Sigmoid colon (tissue), 7 donors: ENCODE data around the gene TRAF2. TPM values are rescaled to one million over a fixed set of nuclear protein-coding genes. Genes with fewer than 3 reads are reported as not detected.

Source experiments
- DNase-seq: peaks from one replicate; pipeline ENCODE4 v3.0.0-alpha.2; 2019
- H3K27ac ChIP-seq, 4 donors: fragments of 200-600 bp; sonication (generic); one replicate each; pipeline ENCODE4 v1.5.1; 2016 to 2019; ENCODE audit warnings: mild to moderate bottlenecking in 1 of 4
- H3K27me3 ChIP-seq, 3 donors: fragments of 200-600 bp; sonication (generic); one replicate each; pipeline ENCODE4 v1.5.1; 2019; ENCODE audit warnings: mild to moderate bottlenecking in 1 of 3
- H3K36me3 ChIP-seq, 4 donors: fragments of 200-600 bp; sonication (generic); one replicate each; pipeline ENCODE4 v1.5.1; 2016 to 2019
- H3K4me1 ChIP-seq, 4 donors: fragments of 200-600 bp; sonication (generic); one replicate each; pipeline ENCODE4 v1.5.1; 2017 to 2019
- H3K4me3 ChIP-seq, 4 donors: fragments of 200-600 bp; sonication (generic); one replicate each; pipeline ENCODE4 v1.5.1; 2017 to 2019; ENCODE audit warnings: mild to moderate bottlenecking in 2 of 4, moderate library complexity in 1 of 4
- H3K9me3 ChIP-seq, 4 donors: fragments of 200-600 bp in 3 of 4; sonication (generic) in 3 of 4; one replicate each; pipeline versions ENCODE4 v1.5.1 to v1.6.1; 2013 to 2019
- EP300 ChIP-seq, 4 donors: sonication (generic); formaldehyde crosslinking; IDR thresholded peaks; one replicate each; pipeline ENCODE4 v1.6.1; 2017; ENCODE audit warnings: antibody characterized with exemption in 4 of 4
- POLR2A ChIP-seq, 2 donors: fragments of 450-650 bp; IDR thresholded peaks; one replicate each; pipeline ENCODE4 v1.6.1; 2016; ENCODE audit warnings: antibody characterized with exemption in 2 of 2, mild to moderate bottlenecking in 2 of 2, moderate library complexity in 2 of 2
- POLR2AphosphoS5 ChIP-seq, 4 donors: sonication (generic); formaldehyde crosslinking; IDR thresholded peaks; one replicate each; pipeline ENCODE4 v1.6.1; 2017; ENCODE audit warnings: antibody characterized with exemption in 4 of 4
- WGBS, 2 donors: extraction: QIAGEN DNeasy Blood & Tissue Kit; methylation state at CpG; one replicate each; pipeline ENCODE4 v1.1.7; 2013; 5-methylcytosine and 5-hydroxymethylcytosine counted together
- intact Hi-C: fragments of 100-400 bp; cut with DNase I; formaldehyde crosslinking; loops from one replicate; pipeline ENCODE4 v1.15.1; 2023
- polyA plus RNA-seq, 3 donors: library from polyadenylated mRNA; stranded (reverse); fragments of 200-250 nt; gene quantifications; one replicate each; pipeline ENCODE4 v1.2.3, GENCODE V29; 2013
- total RNA-seq, 4 donors: library from RNA; depleted of rRNA; stranded (reverse); fragments of >200 nt; gene quantifications; one replicate each; pipeline ENCODE4 v1.1.0, GENCODE V29; 2016
- TF ChIP-seq, protein P1 (sequence below), 4 experiments: fragments of 450-650 bp in 3 of 4; fragments of 200-600 bp in 1 of 4; IDR thresholded peaks; one replicate each; pipeline ENCODE4 v1.5.1; 2016 to 2019; ENCODE audit warnings: antibody characterized with exemption in 4 of 4, mild to moderate bottlenecking in 3 of 4, moderate library complexity in 2 of 4
- donor health status: healthy with polysubstance abuse.
- donor health status: Bipolar disorder and iron deficiency.
- donor health status: healthy.

The TRAF2 gene
- total and polyA plus RNA-seq, 7 donors = 1.8 to 21.9 (median 5.5) TPM

DNA sequence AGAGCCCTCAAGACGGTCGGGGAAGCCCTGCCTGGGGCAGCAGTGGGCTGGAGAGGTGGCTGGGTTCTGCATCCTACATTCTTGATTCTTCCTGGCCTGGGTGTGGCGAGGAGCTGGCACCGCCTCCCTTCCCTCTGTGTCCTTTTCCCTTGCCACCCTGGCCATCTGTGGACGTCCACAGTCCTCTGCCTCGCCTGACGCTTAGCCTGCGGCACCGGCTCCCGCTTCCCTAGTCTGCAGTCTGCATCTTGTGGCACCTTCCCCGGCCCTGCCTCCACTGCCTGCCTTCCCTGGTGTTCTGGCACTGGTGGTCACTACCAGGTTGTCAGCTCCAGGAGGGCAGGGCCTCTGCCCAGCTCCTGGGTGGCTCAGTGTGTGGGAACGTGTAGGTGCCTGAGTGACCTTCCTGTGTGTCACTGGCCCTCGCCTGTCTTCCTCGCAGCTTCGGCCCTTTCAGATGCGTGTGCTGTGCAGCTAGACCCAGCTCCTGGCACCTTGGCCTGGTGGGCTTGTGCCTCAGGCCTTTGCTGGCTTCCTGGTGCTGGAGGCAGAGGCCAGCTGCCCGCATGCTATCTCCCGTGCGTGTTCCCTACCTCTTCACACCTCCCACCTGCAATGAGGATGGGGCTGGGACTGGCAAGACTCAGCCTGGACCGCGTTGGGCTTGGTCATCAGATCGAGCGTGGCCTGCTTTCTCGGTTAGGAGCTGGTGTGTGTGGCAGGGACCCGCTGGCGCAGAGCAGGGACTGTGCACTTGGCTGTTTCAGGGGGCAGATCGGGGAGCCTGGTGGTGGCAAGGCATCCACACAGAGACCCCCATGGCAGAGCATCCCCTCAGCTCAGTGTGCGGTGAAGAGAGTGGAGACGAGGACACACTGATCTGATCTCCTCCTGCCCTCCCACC is 20.9 kb downstream of the TRAF2 start:
- TF ChIP-seq, protein P1, sequence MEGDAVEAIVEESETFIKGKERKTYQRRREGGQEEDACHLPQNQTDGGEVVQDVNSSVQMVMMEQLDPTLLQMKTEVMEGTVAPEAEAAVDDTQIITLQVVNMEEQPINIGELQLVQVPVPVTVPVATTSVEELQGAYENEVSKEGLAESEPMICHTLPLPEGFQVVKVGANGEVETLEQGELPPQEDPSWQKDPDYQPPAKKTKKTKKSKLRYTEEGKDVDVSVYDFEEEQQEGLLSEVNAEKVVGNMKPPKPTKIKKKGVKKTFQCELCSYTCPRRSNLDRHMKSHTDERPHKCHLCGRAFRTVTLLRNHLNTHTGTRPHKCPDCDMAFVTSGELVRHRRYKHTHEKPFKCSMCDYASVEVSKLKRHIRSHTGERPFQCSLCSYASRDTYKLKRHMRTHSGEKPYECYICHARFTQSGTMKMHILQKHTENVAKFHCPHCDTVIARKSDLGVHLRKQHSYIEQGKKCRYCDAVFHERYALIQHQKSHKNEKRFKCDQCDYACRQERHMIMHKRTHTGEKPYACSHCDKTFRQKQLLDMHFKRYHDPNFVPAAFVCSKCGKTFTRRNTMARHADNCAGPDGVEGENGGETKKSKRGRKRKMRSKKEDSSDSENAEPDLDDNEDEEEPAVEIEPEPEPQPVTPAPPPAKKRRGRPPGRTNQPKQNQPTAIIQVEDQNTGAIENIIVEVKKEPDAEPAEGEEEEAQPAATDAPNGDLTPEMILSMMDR (IDR thresholded peaks at IDR 0.05) = no peak
- no peak for TF ChIP-seq POLR2A (IDR thresholded peaks at IDR 0.05)
- no peak for TF ChIP-seq EP300 (IDR thresholded peaks at IDR 0.05)
- no peak for TF ChIP-seq POLR2AphosphoS5 (IDR thresholded peaks at IDR 0.05)
- DNase-seq = no peak
- no peaks in the 10 kb centered on the region for H3K9me3 ChIP-seq
- no peak overlapping the region for H3K27ac ChIP-seq
- H3K4me3 ChIP-seq = no peak overlapping the region
- no peaks in the 10 kb centered on the region for H3K27me3 ChIP-seq
- peaks cover 0 to 13% (median 10%) of the 10 kb centered on the region in 4 donors for H3K4me1 ChIP-seq
- WGBS, 2 donors = 96 to 97% methylated on average over 29 of the region's 29 CpGs
- intact Hi-C loops = no loop called here
- H3K36me3 ChIP-seq = peaks cover 0 to 45% (median 14%) of the 10 kb centered on the region in 4 donors

DNA sequence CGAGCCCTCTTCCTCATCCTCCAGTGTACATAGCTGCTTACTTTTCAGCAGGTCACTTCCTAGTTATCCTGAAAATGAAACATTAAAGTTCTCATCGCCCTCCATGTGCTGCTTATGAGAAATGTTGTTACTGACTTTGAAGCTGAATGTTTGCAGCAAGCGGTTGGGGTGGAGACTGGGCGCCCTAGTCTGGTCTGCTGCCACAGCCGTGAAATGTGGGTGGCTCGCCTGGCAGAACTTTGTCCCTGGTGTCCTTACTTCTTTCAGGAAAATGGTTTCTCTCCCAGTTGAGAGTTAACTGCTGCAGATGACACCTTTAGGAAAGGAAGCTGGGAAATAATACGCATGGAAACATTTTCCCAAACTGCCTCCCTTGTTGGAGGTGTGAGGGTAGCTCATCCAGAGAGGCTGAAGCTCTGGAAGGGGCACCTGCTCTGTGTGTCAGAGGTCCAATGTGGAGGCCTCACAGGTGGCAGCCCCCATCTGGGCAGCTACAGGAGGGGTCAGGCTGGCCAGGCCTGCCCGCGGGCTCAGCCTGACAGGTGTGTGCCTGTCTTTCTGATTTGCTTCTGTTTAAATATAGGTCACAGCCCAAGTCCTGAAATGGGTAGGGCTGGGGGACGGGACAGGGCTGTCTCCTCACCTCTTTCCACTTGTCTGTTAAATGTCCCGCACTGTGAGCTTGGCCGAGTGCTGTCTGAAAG is 24.0 kb downstream of the TRAF2 start:
- WGBS, 2 donors = 80 to 87% methylated on average over 12 of the region's 12 CpGs
- Histone ChIP-seq H3K27me3 (no peaks in the 10 kb centered on the region), H3K4me3 (no peak overlapping the region), H3K27ac (no peak overlapping the region), H3K36me3 (peaks cover 0 to 63% (median 14%) of the 10 kb centered on the region in 4 donors), H3K4me1 (no peaks in the 10 kb centered on the region), H3K9me3 (no peaks in the 10 kb centered on the region)
- TF ChIP-seq POLR2AphosphoS5 (IDR thresholded peaks at IDR 0.05) (no peak), POLR2A (IDR thresholded peaks at IDR 0.05) (no peak), EP300 (IDR thresholded peaks at IDR 0.05) (no peak)
- TF ChIP-seq, protein P1 (IDR thresholded peaks at IDR 0.05) = no peak
- no peak for DNase-seq
- intact Hi-C loops = no loop called here

DNA sequence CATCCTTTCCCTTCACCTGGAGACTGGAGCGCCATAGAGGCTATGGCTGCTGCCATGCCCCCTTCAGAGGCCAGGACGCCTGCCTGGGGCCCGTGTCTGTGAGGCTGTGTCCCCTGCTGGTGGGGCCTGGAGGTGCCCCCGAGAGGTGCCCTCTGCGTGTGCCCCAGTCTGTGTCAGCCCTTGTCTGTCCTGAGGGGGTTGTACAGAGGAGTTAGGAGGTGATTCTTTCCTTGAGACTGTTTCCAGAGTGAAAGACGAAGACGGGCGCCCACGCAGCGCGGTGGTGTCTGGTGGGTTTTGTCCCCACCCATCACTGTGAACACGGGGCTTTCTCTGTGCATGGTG is 24.6 kb downstream of the TRAF2 start:
- Histone ChIP-seq H3K27ac (no peak overlapping the region), H3K4me3 (no peak overlapping the region), H3K9me3 (no peaks in the 10 kb centered on the region), H3K27me3 (no peaks in the 10 kb centered on the region), H3K4me1 (no peaks in the 10 kb centered on the region), H3K36me3 (peaks cover 0 to 66% (median 14%) of the 10 kb centered on the region in 4 donors)
- DNase-seq = no peak
- TF ChIP-seq POLR2AphosphoS5 (IDR thresholded peaks at IDR 0.05) (no peak), EP300 (IDR thresholded peaks at IDR 0.05) (no peak), POLR2A (IDR thresholded peaks at IDR 0.05) (no peak)
- TF ChIP-seq, protein P1 (IDR thresholded peaks at IDR 0.05) = no peak
- intact Hi-C loops = no loop called here
- WGBS, 2 donors = 91 to 92% methylated on average over 12 of the region's 12 CpGs

DNA sequence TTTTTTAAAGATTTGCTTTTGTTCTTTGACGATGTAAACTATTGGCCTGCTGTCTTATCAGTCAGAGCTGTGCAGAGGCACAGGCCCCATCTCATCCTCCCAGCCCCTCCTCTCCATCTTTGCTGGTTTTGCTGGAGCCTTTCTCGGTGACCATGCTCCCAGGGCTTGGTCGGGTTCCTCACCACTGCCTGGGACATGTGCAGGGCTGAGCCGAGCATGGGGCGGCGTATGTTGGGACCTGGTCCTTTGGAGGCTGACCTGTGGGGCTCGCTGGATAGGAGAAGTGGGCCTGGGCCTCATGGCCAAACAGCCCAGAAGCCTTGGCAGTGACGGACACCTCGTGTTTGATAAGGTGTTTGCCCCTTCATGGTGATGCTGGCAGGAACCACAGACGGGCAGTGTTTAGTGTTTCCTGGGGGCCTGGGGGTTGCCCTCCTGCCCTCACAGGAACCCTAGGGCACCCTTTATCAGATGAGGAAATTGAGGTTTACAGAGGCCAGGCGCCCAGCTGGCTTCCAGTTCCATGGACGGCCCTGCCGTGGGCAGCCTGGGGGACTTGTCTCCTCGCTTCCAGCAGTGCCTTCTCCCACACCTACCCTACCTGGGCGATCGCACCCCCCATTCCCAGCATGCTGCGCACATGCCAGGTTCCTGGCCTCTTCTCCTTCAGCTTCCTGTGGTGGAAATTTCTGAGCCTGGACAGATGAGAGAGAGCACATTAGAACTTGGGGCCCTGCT is 27.6 kb downstream of the TRAF2 start:
- 93% methylated on average over 17 of the region's 17 CpGs for WGBS, 2 donors
- Histone ChIP-seq H3K4me1 (no peaks in the 10 kb centered on the region), H3K36me3 (peaks cover 0 to 66% (median 20%) of the 10 kb centered on the region in 4 donors), H3K4me3 (no peak overlapping the region), H3K27me3 (no peaks in the 10 kb centered on the region), H3K9me3 (no peaks in the 10 kb centered on the region), H3K27ac (no peak overlapping the region)
- no peak for TF ChIP-seq EP300 (IDR thresholded peaks at IDR 0.05)
- TF ChIP-seq, protein P1 (IDR thresholded peaks at IDR 0.05) = no peak
- intact Hi-C loops = no loop called here
- DNase-seq = no peak
